ES-I3 (cell line): ENCODE data around the gene SEC61B.
"Not testable (repeated sequence)": the region's sequence is repeated elsewhere in the genome, so short reads cannot be mapped to it uniquely, and the experiment has no call there.

Experiments
- H3K36me3 ChIP-seq: 2 replicates; pipeline ENCODE4 v1.6.1; 2013; ENCODE audit warnings: mild to moderate bottlenecking, low read length, control low read depth, moderate library complexity; ENCODE audit not compliant: insufficient read depth
- H3K4me1 ChIP-seq: 2 replicates; pipeline ENCODE4 v1.6.1; 2013; ENCODE audit warnings: mild to moderate bottlenecking, control low read depth, low read length; ENCODE audit not compliant: insufficient read depth
- H3K9ac ChIP-seq: 2 replicates; pipeline ENCODE4 v1.6.1; 2013; ENCODE audit warnings: low read depth, mild to moderate bottlenecking, low read length, moderate library complexity
- H3K9me3 ChIP-seq: 2 replicates; pipeline ENCODE4 v1.6.1; 2013; ENCODE audit warnings: mild to moderate bottlenecking, low read length, moderate library complexity; ENCODE audit not compliant: control insufficient read depth, insufficient read depth

The SEC61B gene

DNA sequence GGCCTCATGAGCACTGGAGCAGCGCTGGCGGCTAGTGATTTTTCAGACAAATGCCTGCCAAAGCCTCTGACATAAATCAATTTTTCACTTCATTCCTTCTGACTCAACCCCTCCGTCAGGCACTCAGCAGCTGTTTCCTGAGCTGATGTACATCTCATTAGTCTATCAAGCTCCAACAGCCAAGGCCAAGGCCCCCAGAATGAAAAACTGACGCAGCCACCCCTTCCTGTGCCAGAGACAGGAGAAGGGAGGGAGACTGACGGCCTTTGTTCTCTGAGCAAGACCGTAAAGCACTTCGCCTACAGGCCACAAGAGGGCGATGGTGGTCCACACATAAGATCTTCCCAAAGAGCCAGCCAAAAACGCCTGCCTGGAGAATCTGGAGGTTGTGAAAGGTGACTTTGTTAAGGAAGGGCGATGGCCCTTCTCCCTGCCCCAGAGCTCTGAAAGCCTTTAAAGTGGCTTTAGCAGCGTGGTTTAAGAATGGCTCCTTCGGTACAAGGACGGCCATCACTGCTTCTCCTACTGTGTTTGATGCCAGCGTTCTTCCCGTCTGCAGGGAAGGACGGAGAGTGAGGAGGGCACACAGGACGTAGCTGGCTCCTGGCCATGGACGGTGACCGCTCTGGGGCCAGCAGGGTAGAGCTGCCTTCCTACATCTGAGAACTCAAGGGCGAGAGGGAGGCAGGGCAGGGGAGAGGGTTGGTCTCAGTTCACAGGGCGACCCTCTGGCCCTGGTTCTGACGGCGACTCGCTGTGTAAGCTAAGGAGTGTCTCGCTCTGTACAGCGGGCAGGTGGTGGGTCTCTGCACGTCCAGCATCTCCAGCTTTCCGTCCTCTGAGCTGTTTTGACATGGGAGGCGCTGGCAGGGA is 37.4 kb upstream of the SEC61B start:
- no peaks in the 10 kb centered on the region for H3K9me3 ChIP-seq
- H3K9ac ChIP-seq: no peak overlapping the region
- peaks cover 9% of the 10 kb centered on the region for H3K4me1 ChIP-seq
- no peaks in the 10 kb centered on the region for H3K36me3 ChIP-seq

- Histone ChIP-seq H3K36me3 (no peaks in the 10 kb centered on the region), H3K4me1 (peaks cover 9% of the 10 kb centered on the region), H3K9ac (no peak overlapping the region), H3K9me3 (no peaks in the 10 kb centered on the region)
Observed at GRCh38 chr9:99185348-99185632, 36.8 kb upstream of the SEC61B start.

GRCh38 chr9:99185934-99186333 is 36.1 kb upstream of the SEC61B start:
- peaks cover 9% of the 10 kb centered on the region for H3K4me1 ChIP-seq
- H3K36me3 ChIP-seq: no peaks in the 10 kb centered on the region
- H3K9me3 ChIP-seq: no peaks in the 10 kb centered on the region
- H3K9ac ChIP-seq: no peak overlapping the region

- no peaks in the 10 kb centered on the region for H3K36me3 ChIP-seq
- peaks cover 9% of the 10 kb centered on the region for H3K4me1 ChIP-seq
- no peak overlapping the region for H3K9ac ChIP-seq
- H3K9me3 ChIP-seq: no peaks in the 10 kb centered on the region
Observed at GRCh38 chr9:99187311-99187710, 34.8 kb upstream of the SEC61B start.

DNA sequence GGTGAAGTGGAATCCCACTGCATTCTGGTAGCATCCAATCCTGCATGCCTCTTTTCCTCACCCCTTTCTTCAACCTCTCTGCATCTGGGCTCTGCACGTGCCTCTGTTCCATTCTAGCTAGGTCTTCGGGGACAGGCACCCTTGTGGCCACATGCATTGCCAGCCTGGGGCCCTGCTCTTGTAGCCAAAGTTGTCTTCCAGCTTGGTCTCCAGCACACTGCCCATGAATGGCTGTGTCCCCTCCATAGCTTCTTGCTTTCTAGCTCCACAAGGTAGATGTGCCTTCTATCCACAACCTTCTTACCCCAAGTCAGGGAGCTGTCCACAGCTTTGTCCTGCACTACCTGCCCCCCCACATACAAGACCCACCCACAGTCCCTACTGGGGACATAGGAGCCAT is 32.9 kb upstream of the SEC61B start:
- Histone ChIP-seq H3K36me3 (no peaks in the 10 kb centered on the region), H3K9me3 (no peaks in the 10 kb centered on the region), H3K4me1 (peaks cover 9% of the 10 kb centered on the region), H3K9ac (no peak overlapping the region)

DNA sequence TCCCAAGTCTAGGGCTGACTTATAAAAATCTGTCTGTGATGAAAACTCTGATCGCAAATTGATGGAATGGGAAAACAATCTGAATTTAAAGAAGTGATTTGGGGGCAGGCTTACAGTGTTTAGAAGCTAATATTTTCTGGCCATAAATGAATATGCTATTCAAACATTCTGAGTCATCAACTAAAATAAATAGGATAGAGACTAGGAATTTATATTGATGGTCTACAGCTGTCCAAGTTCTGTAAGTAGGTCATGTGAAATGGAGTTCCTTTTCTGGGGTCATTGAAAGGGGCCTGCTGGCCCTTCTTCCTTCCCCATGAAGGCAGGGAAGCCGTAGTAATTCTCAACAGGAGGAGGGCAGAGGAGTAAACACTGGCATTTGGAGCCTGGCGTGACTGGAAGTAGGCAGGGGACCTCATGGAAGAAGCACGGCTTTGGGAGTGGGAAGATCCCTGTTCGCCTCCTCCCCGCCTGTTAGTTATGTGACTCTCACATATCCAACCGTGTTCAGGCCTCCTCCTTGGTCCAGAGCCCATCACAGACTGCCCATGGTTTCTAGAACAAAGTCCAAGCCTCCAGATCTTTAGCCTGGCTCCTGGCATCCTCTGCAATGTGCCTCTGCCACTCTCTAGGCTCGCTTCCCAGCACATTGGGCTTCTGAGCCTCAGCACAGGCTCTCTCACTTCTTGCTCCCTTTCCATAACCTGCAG is 32.0 kb upstream of the SEC61B start:
- Histone ChIP-seq H3K36me3 (no peaks in the 10 kb centered on the region), H3K9ac (no peak overlapping the region), H3K4me1 (peaks cover 9% of the 10 kb centered on the region), H3K9me3 (no peaks in the 10 kb centered on the region)

- H3K4me1 ChIP-seq: peaks cover 9% of the 10 kb centered on the region
- H3K9me3 ChIP-seq: no peaks in the 10 kb centered on the region
- H3K36me3 ChIP-seq: no peaks in the 10 kb centered on the region
- no peak overlapping the region for H3K9ac ChIP-seq
Observed at GRCh38 chr9:99190597-99191283, 31.3 kb upstream of the SEC61B start.

- Histone ChIP-seq H3K36me3 (no peaks in the 10 kb centered on the region), H3K4me1 (no peaks in the 10 kb centered on the region), H3K9ac (no peak overlapping the region), H3K9me3 (no peaks in the 10 kb centered on the region)
Observed at GRCh38 chr9:99192786-99193465, 29.2 kb upstream of the SEC61B start.

DNA sequence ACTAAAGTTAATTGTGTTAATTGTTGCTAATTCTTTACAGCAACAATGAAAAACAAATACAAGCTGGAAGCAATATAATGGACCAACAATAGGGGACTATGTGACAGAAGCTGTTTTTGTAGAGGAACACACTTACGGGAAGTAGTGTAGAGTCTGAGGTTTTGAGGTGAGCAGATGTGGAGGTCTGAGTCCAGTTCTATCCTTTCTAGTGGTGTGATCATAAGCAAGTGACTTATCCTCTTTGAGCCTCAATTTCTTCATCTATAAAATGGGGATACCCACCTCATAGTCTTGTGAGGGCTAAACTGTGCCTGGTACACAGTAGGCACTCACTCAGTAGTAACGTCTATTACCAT is 28.6 kb upstream of the SEC61B start:
- Histone ChIP-seq H3K36me3 (no peaks in the 10 kb centered on the region), H3K9ac (no peak overlapping the region), H3K9me3 (no peaks in the 10 kb centered on the region), H3K4me1 (no peaks in the 10 kb centered on the region)

DNA sequence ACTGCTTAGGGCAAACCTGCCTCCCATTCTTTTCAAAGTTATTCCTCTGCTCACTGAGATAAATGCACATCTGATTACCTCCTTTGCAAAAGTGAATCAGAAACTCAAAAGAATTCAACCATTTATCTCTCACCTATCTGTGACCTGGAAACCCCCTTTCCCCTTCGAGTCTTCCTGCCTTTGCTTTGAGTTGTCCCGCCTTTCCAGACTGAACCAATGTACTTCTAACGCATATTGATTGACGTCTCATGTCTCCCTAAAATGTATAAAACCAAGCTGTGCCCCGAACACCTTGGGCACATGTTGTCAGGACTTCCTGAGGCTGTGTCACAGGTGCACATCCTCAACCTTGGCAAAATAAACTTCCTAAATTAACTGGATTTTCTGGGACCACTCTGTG is 25.6 kb upstream of the SEC61B start:
- not testable (repeated sequence) for H3K9ac ChIP-seq, H3K9me3 ChIP-seq, H3K36me3 ChIP-seq, H3K4me1 ChIP-seq

- H3K9me3 ChIP-seq: no peaks in the 10 kb centered on the region
- H3K36me3 ChIP-seq: no peaks in the 10 kb centered on the region
- no peaks in the 10 kb centered on the region for H3K4me1 ChIP-seq
- no peak overlapping the region for H3K9ac ChIP-seq
Observed at GRCh38 chr9:99197124-99197630, 24.9 kb upstream of the SEC61B start.

DNA sequence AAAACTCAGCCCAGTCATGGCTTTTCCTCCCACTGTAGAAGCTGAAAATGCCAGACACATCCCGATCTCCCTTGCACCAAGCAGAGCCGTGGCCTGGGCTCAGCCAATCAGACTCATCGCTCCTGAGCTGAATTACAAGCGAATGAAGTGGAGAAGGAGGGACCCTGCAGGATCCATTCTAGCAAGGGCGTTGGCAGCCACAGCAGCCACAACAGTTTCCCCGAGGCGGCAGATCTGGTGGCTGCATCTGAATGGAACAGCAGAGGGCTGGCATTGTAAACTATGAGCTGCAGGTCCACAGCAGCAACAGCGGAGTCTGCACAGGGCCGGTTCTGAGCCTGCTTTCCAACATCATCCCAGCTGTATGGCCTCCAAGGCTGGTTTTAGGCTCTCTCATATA is 24.1 kb upstream of the SEC61B start:
- no peak overlapping the region for H3K9ac ChIP-seq
- no peaks in the 10 kb centered on the region for H3K36me3 ChIP-seq
- no peaks in the 10 kb centered on the region for H3K9me3 ChIP-seq
- H3K4me1 ChIP-seq: no peaks in the 10 kb centered on the region

GRCh38 chr9:99199938-99200539 is 22.0 kb upstream of the SEC61B start:
- no peaks in the 10 kb centered on the region for H3K36me3 ChIP-seq
- no peak overlapping the region for H3K9ac ChIP-seq
- no peaks in the 10 kb centered on the region for H3K4me1 ChIP-seq
- no peaks in the 10 kb centered on the region for H3K9me3 ChIP-seq

GRCh38 chr9:99201603-99202002 is 20.5 kb upstream of the SEC61B start:
- Histone ChIP-seq H3K9ac (no peak overlapping the region), H3K9me3 (no peaks in the 10 kb centered on the region), H3K4me1 (no peaks in the 10 kb centered on the region), H3K36me3 (no peaks in the 10 kb centered on the region)
